PFSK-1 (cell line): ENCODE data around the gene KSR1.

Experiments used
- FOXP2 ChIP-seq: optimal IDR thresholded peaks from 2 replicates; pipeline ENCODE3; 2011; ENCODE audit warnings: borderline replicate concordance, control low read depth, inconsistent platforms; ENCODE audit not compliant: insufficient read depth; ENCODE audit errors: extremely low read length, extremely low read depth
- POLR2AphosphoS5 ChIP-seq: IDR thresholded peaks from 2 replicates; pipeline ENCODE4 v1.6.1; 2012; ENCODE audit warnings: low read depth, mild to moderate bottlenecking, control low read depth, low read length, moderate library complexity
- SIN3A ChIP-seq: IDR thresholded peaks from 2 replicates; pipeline ENCODE4 v1.6.1; 2012; ENCODE audit warnings: mild to moderate bottlenecking, low read length, moderate library complexity, borderline replicate concordance; ENCODE audit not compliant: insufficient read depth
- TAF1 ChIP-seq: IDR thresholded peaks from 2 replicates; pipeline ENCODE4 v1.6.1; 2012; ENCODE audit warnings: low read length, control low read depth, borderline replicate concordance; ENCODE audit not compliant: insufficient read depth
- TF ChIP-seq, protein P1 (sequence below), 2 experiments: IDR thresholded peaks; 2 replicates each; pipeline versions ENCODE4 v1.6.1 to v1.8.0; 2011 to 2012; ENCODE audit warnings: low read depth in 2 of 2, low read length in 2 of 2, control low read depth in 1 of 2, inconsistent platforms in 1 of 2, mild to moderate bottlenecking in 1 of 2, moderate library complexity in 1 of 2; ENCODE audit not compliant: insufficient read depth in 1 of 2

GRCh38 chr17:27635275-27635823 lies 179.1 kb downstream of the KSR1 start:
- TF ChIP-seq TAF1 (no peak), POLR2AphosphoS5 (no peak), SIN3A (no peak), FOXP2 (no peak)
- TF ChIP-seq, protein P1, sequence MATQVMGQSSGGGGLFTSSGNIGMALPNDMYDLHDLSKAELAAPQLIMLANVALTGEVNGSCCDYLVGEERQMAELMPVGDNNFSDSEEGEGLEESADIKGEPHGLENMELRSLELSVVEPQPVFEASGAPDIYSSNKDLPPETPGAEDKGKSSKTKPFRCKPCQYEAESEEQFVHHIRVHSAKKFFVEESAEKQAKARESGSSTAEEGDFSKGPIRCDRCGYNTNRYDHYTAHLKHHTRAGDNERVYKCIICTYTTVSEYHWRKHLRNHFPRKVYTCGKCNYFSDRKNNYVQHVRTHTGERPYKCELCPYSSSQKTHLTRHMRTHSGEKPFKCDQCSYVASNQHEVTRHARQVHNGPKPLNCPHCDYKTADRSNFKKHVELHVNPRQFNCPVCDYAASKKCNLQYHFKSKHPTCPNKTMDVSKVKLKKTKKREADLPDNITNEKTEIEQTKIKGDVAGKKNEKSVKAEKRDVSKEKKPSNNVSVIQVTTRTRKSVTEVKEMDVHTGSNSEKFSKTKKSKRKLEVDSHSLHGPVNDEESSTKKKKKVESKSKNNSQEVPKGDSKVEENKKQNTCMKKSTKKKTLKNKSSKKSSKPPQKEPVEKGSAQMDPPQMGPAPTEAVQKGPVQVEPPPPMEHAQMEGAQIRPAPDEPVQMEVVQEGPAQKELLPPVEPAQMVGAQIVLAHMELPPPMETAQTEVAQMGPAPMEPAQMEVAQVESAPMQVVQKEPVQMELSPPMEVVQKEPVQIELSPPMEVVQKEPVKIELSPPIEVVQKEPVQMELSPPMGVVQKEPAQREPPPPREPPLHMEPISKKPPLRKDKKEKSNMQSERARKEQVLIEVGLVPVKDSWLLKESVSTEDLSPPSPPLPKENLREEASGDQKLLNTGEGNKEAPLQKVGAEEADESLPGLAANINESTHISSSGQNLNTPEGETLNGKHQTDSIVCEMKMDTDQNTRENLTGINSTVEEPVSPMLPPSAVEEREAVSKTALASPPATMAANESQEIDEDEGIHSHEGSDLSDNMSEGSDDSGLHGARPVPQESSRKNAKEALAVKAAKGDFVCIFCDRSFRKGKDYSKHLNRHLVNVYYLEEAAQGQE (IDR thresholded peaks at IDR 0.05; ENCODE audit: insufficient read depth in 1 of 2, low read depth in 2 of 2, low read length in 2 of 2): no peak
